Measurements from ENCODE around the gene CNKSR2.

CNKSR2 gene

GRCh38 chrX:21700967-21701366 lies 326.7 kb downstream of the CNKSR2 start:
- TF ChIP-seq CTCF (IDR thresholded peaks at IDR 0.05; ENCODE audit: low read depth, low read length, missing control alignments) = no peak
- DNase-seq (ENCODE audit: low read depth) = no peak
- no peak overlapping the region for H3K4me3 ChIP-seq (ENCODE audit: low read depth, low read length)
- in situ Hi-C loops (cut with HindIII; ENCODE audit: low sequenced_read_pairs) = no loop called here

- H3K4me3 ChIP-seq (ENCODE audit: low read depth, low read length) = no peak overlapping the region
- no peak for TF ChIP-seq CTCF (IDR thresholded peaks at IDR 0.05; ENCODE audit: low read depth, low read length, missing control alignments)
- in situ Hi-C loops (cut with HindIII; ENCODE audit: low sequenced_read_pairs) = no loop called here
- DNase-seq (ENCODE audit: low read depth) = no peak
Measured at GRCh38 chrX:21702725-21703124, 328.5 kb downstream of the CNKSR2 start.

Data from astrocyte of the cerebellum (primary cell).